ENCODE measurements around the gene BCAM.

BCAM gene

GRCh38 chr19:44788971-44789370, 19.9 kb upstream of the BCAM start:
- DNase-seq = no peak
- in situ Hi-C loops (cut with HindIII; ENCODE audit: low pct_ligation_motif_present, low sequenced_read_pairs) = no loop called here
- no peaks in the 10 kb centered on the region for H3K27me3 ChIP-seq (replicated peaks)
- H3K4me3 ChIP-seq (ENCODE audit: low read depth, low read length) = no peak overlapping the region
- no peaks in the 10 kb centered on the region for H3K36me3 ChIP-seq (replicated peaks)
- no peak for TF ChIP-seq CTCF (IDR thresholded peaks at IDR 0.05; ENCODE audit: low read depth, low read length, missing control alignments)
- H3K27ac ChIP-seq = no peak overlapping the region

GRCh38 chr19:44789943-44790483, 18.9 kb upstream of the BCAM start:
- H3K27me3 ChIP-seq (replicated peaks) = no peaks in the 10 kb centered on the region
- no peak overlapping the region for H3K4me3 ChIP-seq (ENCODE audit: low read depth, low read length)
- no peaks in the 10 kb centered on the region for H3K36me3 ChIP-seq (replicated peaks)
- no peak for TF ChIP-seq CTCF (IDR thresholded peaks at IDR 0.05; ENCODE audit: low read depth, low read length, missing control alignments)
- H3K27ac ChIP-seq = no peak overlapping the region
- in situ Hi-C loops (cut with HindIII; ENCODE audit: low pct_ligation_motif_present, low sequenced_read_pairs) = no loop called here
- no peak for DNase-seq

- Histone ChIP-seq H3K27me3 (replicated peaks) (no peaks in the 10 kb centered on the region), H3K27ac (no peak overlapping the region), H3K4me3 (ENCODE audit: low read depth, low read length) (no peak overlapping the region), H3K36me3 (replicated peaks) (no peaks in the 10 kb centered on the region)
- in situ Hi-C loops (cut with HindIII; ENCODE audit: low pct_ligation_motif_present, low sequenced_read_pairs) = no loop called here
- no peak for TF ChIP-seq CTCF (IDR thresholded peaks at IDR 0.05; ENCODE audit: low read depth, low read length, missing control alignments)
- no peak for DNase-seq
Measured at GRCh38 chr19:44792281-44792680, 16.6 kb upstream of the BCAM start.

GRCh38 chr19:44794610-44795009, 14.3 kb upstream of the BCAM start:
- H3K36me3 ChIP-seq (replicated peaks) = no peaks in the 10 kb centered on the region

GRCh38 chr19:44795398-44795987, 13.4 kb upstream of the BCAM start:
- TF ChIP-seq CTCF (IDR thresholded peaks at IDR 0.05; ENCODE audit: low read depth, low read length, missing control alignments) = no peak
- in situ Hi-C loops (cut with HindIII; ENCODE audit: low pct_ligation_motif_present, low sequenced_read_pairs) = no loop called here
- no peaks in the 10 kb centered on the region for H3K27me3 ChIP-seq (replicated peaks)
- H3K27ac ChIP-seq = no peak overlapping the region
- no peaks in the 10 kb centered on the region for H3K36me3 ChIP-seq (replicated peaks)
- no peak for DNase-seq
- H3K4me3 ChIP-seq (ENCODE audit: low read depth, low read length) = no peak overlapping the region

More at GRCh38 chr19:44794610-44795009, 14.3 kb upstream of the BCAM start:
- no peak for TF ChIP-seq CTCF (IDR thresholded peaks at IDR 0.05; ENCODE audit: low read depth, low read length, missing control alignments)
- no peaks in the 10 kb centered on the region for H3K27me3 ChIP-seq (replicated peaks)
- in situ Hi-C loops (cut with HindIII; ENCODE audit: low pct_ligation_motif_present, low sequenced_read_pairs) = no loop called here
- no peak for DNase-seq
- no peak overlapping the region for H3K4me3 ChIP-seq (ENCODE audit: low read depth, low read length)
- no peak overlapping the region for H3K27ac ChIP-seq

- in situ Hi-C loops (cut with HindIII; ENCODE audit: low pct_ligation_motif_present, low sequenced_read_pairs) = no loop called here
- Histone ChIP-seq H3K4me3 (ENCODE audit: low read depth, low read length) (no peak overlapping the region), H3K27me3 (replicated peaks) (no peaks in the 10 kb centered on the region), H3K27ac (no peak overlapping the region), H3K36me3 (replicated peaks) (no peaks in the 10 kb centered on the region)
- DNase-seq = no peak
- TF ChIP-seq CTCF (IDR thresholded peaks at IDR 0.05; ENCODE audit: low read depth, low read length, missing control alignments) = no peak
Measured at GRCh38 chr19:44796701-44797115, 12.2 kb upstream of the BCAM start.
